ENCODE measurements around the gene CNTN4. TPM values are rescaled to one million over a fixed set of nuclear protein-coding genes. Genes with fewer than 3 reads are reported as not detected.

CNTN4 gene
- total RNA-seq, 1 experiment from 2014 or later, result 1.6 TPM

GRCh38 chr3:2484162-2485026 is 385.7 kb downstream of the CNTN4 start:
- Histone ChIP-seq H2BK20ac (ENCODE audit: low read depth, low read length, poor library complexity, severe bottlenecking) (no peak overlapping the region), H3K4me1 (ENCODE audit: insufficient read depth, low read length) (no peaks in the 10 kb centered on the region), H3K23ac (ENCODE audit: insufficient read length, low read depth, low read length) (no peak overlapping the region), H2BK120ac (ENCODE audit: low read depth, low read length, poor library complexity, severe bottlenecking) (no peak overlapping the region), H2AK5ac (ENCODE audit: insufficient read length, low read length) (no peak overlapping the region), H3T11ph (ENCODE audit: low read length) (no peak overlapping the region), H2BK15ac (ENCODE audit: low read depth, low read length) (no peak overlapping the region), H2BK5ac (ENCODE audit: insufficient read length, low read length) (no peak overlapping the region), H2AFZ (ENCODE audit: low read length) (no peak overlapping the region), H3K27me3 (ENCODE audit: insufficient read depth, low read length) (no peaks in the 10 kb centered on the region), H3K9ac (ENCODE audit: extremely low read depth, insufficient read length, low read length) (no peak overlapping the region), H3K56ac (ENCODE audit: insufficient read length, low read depth, low read length) (no peak overlapping the region), H3K18ac (ENCODE audit: insufficient read length, low read depth, low read length) (no peak overlapping the region), H4K91ac (ENCODE audit: insufficient read length, low read depth, low read length) (no peak overlapping the region), H4K5ac (ENCODE audit: insufficient read length, low read depth, low read length) (no peak overlapping the region), H2BK12ac (ENCODE audit: insufficient read length, low read depth, low read length) (no peak overlapping the region), H4K20me1 (ENCODE audit: control insufficient read depth, insufficient read depth, insufficient read length) (no peaks in the 10 kb centered on the region), H3K4ac (ENCODE audit: low read depth, low read length) (no peak overlapping the region), H3K14ac (ENCODE audit: insufficient read depth, low read length) (no peak overlapping the region), H3K27ac (ENCODE audit: insufficient read length, low read depth, low read length) (no peak overlapping the region), H3K4me2 (ENCODE audit: insufficient read depth, insufficient read length, low read length) (no peak overlapping the region), H3K23me2 (ENCODE audit: insufficient read length, low read depth, low read length, poor library complexity, severe bottlenecking) (no peaks in the 10 kb centered on the region), H3K79me2 (ENCODE audit: insufficient read depth, low read length) (no peaks in the 10 kb centered on the region), H4K8ac (replicated peaks; ENCODE audit: insufficient read length, low read depth, low read length) (no peak overlapping the region), H3K9me3 (ENCODE audit: control insufficient read depth, low read depth, low read length) (no peaks in the 10 kb centered on the region), H3K79me1 (ENCODE audit: insufficient read depth, low read depth, low read length, poor library complexity, severe bottlenecking) (no peaks in the 10 kb centered on the region)
- Mint-ChIP-seq H3K4me1 (peaks cover under 1 to 6% of the 10 kb centered on the region in 2 experiments; a peak in 2 of 4 replicates), H3K36me3 (ENCODE audit: insufficient read depth in 1 of 3, low read depth in 3 of 3) (peaks cover 0 to 9% (median 7%) of the 10 kb centered on the region in 3 experiments; a peak in 4 of 7 replicates), H3K27me3 (ENCODE audit: low read depth) (no peaks in the 10 kb centered on the region), H3K27ac (no peak overlapping the region), H3K4me3 (no peak overlapping the region), H3K9me3 (peaks cover 3 to 9% of the 10 kb centered on the region in 2 experiments; a peak in 4 of 5 replicates)
- WGBS (ENCODE audit: extremely low coverage, insufficient read length, low lambda C conversion rate), result no CpG with 5 or more reads among the region's 21 CpGs
- no peak for TF ChIP-seq CTCF (conservative IDR thresholded peaks at IDR 0.05)
- DNase-seq, result no peak

All from H9 (cell line).